ENCODE results near the gene CCNG2.
A peak's percentile ranks its signal among the peaks of the same experiment; 100 is the strongest.
"Not testable (repeated sequence)": the region's sequence is repeated elsewhere in the genome, so short reads cannot be mapped to it uniquely, and the experiment has no call there.

Gene CCNG2, protein sequence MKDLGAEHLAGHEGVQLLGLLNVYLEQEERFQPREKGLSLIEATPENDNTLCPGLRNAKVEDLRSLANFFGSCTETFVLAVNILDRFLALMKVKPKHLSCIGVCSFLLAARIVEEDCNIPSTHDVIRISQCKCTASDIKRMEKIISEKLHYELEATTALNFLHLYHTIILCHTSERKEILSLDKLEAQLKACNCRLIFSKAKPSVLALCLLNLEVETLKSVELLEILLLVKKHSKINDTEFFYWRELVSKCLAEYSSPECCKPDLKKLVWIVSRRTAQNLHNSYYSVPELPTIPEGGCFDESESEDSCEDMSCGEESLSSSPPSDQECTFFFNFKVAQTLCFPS
- total RNA-seq: 1.4 to 11.8 reads per million in 2 experiments

- peak; percentile 79 for DNase-seq (ENCODE audit: low read depth)
These were observed at the start of gene CCNG2 for GRCh38 chr4:77156912-77157858. Gene CCNG2, plus strand, starts transcription at chr4:77157207. Its CDS starts 1,326 bp downstream, at chr4:77158533.

DNA sequence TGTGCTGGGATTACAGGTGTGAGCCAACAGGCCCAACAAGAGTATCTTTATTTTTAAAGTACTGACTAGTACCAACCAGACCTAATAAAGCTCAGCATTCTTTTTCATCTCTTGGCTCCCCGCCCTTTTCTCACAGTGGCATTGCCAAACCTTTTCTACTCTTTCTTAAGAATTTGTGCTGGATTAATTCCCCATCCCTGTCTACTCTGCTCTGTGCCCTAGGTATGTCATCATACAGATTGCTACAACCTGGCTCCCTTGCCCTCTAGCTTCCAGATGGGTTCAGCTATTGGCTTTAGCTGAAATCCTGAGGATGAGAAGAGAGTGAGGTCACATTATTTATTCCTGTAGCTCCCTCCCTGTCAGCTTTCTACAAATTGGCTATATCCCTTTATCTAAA, 46.3 kb upstream of the CCNG2 start:
- no peak for DNase-seq (ENCODE audit: low read depth)

GRCh38 chr4:77113069-77113468, 43.9 kb upstream of the CCNG2 start:
- no peak for DNase-seq (ENCODE audit: low read depth)

DNA sequence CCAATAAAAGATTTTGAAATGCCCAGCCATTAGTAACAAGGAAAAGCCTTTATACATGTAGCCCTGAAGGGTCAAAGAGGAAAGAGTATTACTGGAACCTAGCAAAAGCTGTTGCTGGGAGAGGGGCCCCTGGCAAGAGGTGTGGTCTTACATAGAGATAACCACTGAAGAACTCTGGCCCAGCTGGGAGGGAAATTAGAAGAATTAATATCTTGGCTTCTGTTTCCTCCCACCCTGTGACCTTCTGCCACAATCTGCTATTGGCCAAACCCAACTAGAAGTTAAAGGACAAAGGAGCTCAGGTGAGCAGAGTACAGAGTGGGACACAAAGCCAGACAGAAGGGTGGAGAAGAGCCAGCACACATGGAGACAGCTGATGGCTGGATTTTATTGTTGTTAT, 39.3 kb upstream of the CCNG2 start:
- DNase-seq (ENCODE audit: low read depth): no peak

DNA sequence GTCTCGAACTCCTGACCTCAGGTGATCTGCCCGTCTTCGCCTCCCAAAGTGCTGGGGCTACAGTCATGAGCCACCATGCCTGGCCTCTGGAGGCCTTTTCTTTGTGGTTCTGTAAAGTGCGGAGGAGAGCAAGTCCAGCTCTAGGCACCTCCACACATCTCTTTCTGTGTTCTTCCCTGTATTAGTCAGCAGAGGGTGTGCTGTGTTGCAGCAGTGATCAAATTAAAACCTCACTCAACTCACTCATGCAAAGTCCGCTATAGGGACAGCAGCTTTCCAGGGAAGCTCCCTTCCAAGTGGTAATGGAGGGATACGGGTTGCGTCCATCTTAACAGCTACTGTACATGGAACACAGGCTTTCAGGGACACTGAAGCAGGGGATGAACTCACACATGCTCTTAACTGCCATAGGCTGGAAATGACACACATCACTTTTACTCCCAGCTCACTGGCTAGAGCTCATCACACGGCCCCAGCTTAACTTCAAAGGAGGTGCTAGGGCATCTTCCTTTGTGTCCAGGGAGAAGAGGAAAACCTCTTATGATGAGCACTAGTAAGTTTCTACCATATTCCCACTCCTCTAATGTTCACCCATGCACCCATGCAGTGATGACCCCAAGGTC, 36.0 kb upstream of the CCNG2 start:
- DNase-seq (ENCODE audit: low read depth): no peak

DNA sequence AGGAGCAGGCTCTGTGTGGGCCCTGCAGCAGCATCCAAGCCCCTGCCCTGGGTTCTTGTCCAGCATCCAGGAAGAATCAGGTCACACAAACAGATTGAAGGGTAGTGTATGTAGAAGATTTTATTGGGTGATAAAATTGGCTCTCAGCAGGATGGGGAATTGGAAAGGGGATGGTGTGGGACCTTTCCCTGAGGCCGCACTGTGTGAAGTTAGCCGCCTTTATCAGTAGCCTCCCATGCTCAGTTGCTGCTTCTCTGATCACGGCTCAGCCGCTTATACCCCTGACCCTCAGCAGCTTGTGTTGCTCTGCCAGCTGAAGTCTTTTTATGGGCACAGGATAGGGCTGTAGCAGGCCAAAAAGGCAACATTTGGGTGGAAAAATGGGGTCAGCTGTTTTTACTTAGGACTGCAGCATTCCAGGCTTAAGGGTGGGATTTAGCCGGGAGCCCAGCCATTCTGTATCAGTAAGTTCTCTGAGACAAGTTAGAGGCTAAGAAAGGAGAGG, 35.2 kb upstream of the CCNG2 start:
- no peak for DNase-seq (ENCODE audit: low read depth)

DNA sequence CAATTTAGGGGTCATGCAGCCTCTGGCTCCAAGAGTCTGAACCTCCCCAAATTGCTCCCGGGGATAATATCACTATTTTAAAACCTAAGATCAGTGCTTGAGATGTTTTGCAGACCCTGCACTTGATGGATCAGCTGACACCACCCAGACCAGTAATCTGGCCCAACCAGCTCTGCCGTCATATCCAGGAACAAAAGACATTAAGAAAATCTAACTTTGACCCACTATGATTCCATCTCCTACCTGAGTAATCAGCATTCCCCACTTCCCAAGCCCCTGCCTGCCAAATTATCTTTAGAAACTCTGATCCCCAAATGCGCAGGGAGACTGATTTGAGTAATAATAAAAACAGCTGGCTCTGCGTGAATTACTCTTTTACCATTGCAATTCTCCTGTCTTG, 34.4 kb upstream of the CCNG2 start:
- no peak for DNase-seq (ENCODE audit: low read depth)

DNA sequence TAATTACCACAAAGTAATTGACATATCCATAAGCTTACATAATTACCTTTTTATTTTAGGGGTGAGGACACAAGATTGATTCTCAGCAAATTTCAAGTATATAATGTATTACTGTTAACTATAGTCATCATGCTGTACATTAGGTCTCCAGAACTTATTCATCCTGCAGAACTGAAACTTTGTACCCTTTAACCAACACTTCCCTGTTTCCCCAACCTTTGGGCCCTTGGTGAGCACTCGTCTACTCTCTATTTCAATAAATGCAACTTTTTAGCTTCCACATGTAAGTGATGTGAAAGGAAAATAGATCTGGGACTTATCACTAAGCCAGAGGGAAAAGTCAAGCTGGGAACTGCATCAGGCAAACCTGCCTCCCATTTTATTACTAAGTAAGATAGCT, 33.6 kb upstream of the CCNG2 start:
- no peak for DNase-seq (ENCODE audit: low read depth)

DNA sequence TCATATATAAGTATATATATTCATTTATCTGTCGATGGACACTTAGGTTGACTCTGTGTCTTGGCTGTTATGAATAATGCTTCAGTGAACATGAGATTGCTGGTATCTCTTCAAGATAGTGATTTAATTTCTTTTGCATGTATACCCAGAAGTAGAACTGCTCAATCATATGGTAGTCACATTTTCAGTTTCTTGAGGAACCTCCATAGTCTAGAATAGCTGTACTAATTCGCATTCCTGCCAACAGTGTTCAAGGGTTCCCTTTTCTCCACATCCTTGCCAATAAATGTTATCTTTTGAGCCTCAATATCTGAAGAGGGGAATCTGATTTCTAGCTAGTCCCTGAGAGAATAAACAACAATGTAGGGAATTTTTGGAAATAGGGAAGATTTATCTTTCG, 32.4 kb upstream of the CCNG2 start:
- DNase-seq (ENCODE audit: low read depth): no peak

GRCh38 chr4:77125961-77126360, 31.0 kb upstream of the CCNG2 start:
- no peak for DNase-seq (ENCODE audit: low read depth)

GRCh38 chr4:77126809-77127208, 30.2 kb upstream of the CCNG2 start:
- no peak for DNase-seq (ENCODE audit: low read depth)

GRCh38 chr4:77127215-77127614, 29.8 kb upstream of the CCNG2 start:
- DNase-seq (ENCODE audit: low read depth): no peak

DNA sequence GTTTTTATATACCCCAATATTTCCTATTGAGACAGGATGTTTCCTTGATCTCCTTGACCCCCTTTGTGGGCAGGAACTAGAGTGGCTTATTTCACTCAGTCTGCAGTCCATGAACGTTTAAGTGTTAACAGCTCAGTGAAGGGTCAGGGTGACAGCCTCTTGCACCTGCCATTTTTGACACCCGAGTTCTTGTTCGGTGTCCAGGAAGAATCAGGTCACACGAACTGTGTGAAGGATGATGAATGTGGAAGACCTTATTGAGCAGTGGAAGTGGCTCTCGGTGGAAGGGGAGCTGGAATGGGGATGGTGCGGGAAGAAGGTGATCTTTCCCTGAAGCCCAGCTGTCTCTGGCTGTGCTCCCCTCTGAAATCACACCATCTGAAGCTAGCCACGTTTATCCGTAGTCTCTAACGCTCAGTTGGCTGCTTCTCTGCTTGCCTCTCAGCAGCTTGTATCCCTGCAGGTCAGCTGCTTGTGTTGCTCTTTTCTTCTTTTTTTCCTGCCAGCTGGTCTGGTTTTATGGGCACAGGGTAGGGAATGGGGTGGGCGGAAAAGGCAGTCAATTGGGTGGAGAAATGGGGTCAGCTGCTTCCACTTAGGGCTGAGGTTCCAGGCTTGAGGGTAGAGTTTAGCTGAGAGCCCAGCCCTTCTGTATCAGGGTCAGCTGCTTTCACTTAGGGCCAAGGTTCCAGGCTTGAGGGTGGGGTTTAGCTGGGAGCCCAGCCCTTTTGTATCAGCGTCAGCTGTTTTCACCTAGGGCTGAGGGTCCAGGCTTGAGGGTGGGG, 29.0 kb upstream of the CCNG2 start:
- no peak for DNase-seq (ENCODE audit: low read depth)

DNA sequence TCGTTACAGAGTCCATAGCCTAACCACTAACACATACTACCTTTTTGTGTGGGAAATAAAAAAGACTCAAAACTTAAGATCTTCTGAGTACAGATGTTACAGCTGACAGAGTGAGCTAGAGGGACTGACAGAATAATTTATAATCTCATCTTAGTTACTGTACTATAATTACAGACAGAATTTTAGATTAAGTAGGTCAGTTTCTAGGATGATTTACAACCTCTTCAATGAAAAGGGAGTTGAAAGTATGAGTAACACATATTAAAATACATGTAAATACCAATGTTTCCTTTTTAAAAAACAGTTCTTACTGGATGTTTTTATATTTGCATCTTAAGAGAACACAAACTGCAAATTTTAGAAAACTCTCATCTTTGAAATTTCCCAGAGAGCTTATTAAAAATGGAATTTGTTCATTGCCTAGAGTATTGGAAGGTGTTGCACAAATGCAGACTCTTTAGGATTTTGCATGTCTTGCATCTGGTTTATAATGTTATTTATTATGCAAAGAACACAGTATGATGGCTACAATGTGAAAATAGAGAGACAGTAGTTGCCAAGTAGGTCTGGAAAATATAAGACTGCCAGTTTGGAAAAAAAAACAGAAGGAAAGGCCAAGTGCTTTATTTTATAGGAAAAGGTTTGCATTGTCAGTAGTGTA, 24.2 kb upstream of the CCNG2 start:
- no peak for DNase-seq (ENCODE audit: low read depth)

- not testable (repeated sequence) for DNase-seq (ENCODE audit: low read depth)
These were observed 19.6 kb upstream of the CCNG2 start for GRCh38 chr4:77137448-77137847.

GRCh38 chr4:77141964-77142645, 14.9 kb upstream of the CCNG2 start:
- no peak for DNase-seq (ENCODE audit: low read depth)

GRCh38 chr4:77142646-77143028, 14.4 kb upstream of the CCNG2 start:
- no peak for DNase-seq (ENCODE audit: low read depth)

GRCh38 chr4:77143091-77143490, 13.9 kb upstream of the CCNG2 start:
- DNase-seq (ENCODE audit: low read depth): no peak

DNA sequence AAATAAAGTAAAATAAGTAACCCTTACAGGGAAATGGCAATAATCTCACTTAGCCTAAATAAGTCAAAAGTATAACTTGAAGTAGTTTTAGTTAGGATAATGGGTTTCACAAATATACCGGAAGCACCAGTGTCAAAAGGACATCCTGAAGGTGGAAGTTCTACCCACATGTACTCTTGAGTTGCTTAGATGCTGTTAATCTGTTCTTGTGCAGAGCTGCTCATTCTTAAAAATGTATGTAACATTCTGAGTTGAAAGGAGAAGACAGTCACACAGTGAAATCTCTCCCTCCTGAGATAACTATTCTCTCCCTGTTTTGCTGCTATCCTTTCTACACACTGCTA, 11.2 kb upstream of the CCNG2 start:
- DNase-seq (ENCODE audit: low read depth): no peak
